Measurements from ENCODE around the gene TAF11.

GRCh38 chr6:34836451-34836850 is 51.4 kb downstream of the TAF11 start:
- TF ChIP-seq CTCF (IDR thresholded peaks at IDR 0.05) (no peak), POLR2A (IDR thresholded peaks at IDR 0.05) (no peak), POLR2AphosphoS5 (IDR thresholded peaks at IDR 0.05) (no peak), EP300 (IDR thresholded peaks at IDR 0.05) (no peak)
